BJ (cell line): ENCODE results near the gene NAA50. TPM values are rescaled to one million over a fixed set of nuclear protein-coding genes. Genes with fewer than 3 reads are reported as not detected.

Experiments used
- CTCF ChIA-PET: fragments of 350-600 bp; formaldehyde crosslinking; extraction: SDS; loops from one replicate; lab custom pipeline; 2021; ENCODE audit warnings: antibody characterized with exemption, inconsistent platforms; lab: Yijun Ruan, JAX
- POLR2A ChIA-PET: fragments of 300-600 bp; sonication (Branson Sonifier 250); formaldehyde crosslinking; extraction: SDS; loops from one replicate; lab custom pipeline; 2021; ENCODE audit warnings: antibody characterized with exemption; lab: Charles Lee
- DNase-seq: peaks from one replicate; pipeline ENCODE4 v3.0.0-alpha.2; 2011; ENCODE audit warnings: low read depth
- H3K27me3 ChIP-seq: 2 replicates; pipeline ENCODE4 v1.6.0; 2011; ENCODE audit warnings: low read length; ENCODE audit not compliant: control insufficient read depth, insufficient read depth
- H3K36me3 ChIP-seq: 2 replicates; pipeline ENCODE4 v1.5.1; 2011; ENCODE audit warnings: low read length; ENCODE audit not compliant: control insufficient read depth, insufficient read depth
- H3K4me3 ChIP-seq: 2 replicates; pipeline ENCODE4 v1.5.1; 2011; ENCODE audit warnings: low read depth, mild to moderate bottlenecking, control low read depth, low read length
- polyA plus RNA-seq: library from polyadenylated mRNA; depleted of rRNA; stranded (reverse); fragments of >200 nt; gene quantifications from 2 replicates; pipeline ENCODE4 v1.2.3, GENCODE V29; 2011; rRNA removed
- TF ChIP-seq, protein P1 (sequence below): IDR thresholded peaks from 2 replicates; pipeline ENCODE4 v1.5.1; 2011; ENCODE audit warnings: low read depth, mild to moderate bottlenecking, control low read depth, inconsistent platforms, low read length, moderate library complexity; ENCODE audit not compliant: insufficient read depth

NAA50 gene
- polyA plus RNA-seq, 1 experiment = 32.0 TPM

GRCh38 chr3:113668015-113668414 lies 78.0 kb downstream of the NAA50 start:
- CTCF ChIA-PET = interaction anchor here (0.9 to 1.5 kb wide), 4 partner anchors 9 to 77 kb away, joined by 3 to 6 read pairs (median 3); no protein-coding TSS in a partner anchor
- H3K4me3 ChIP-seq = no peak overlapping the region
- peaks cover 2% of the 10 kb centered on the region; the same call in 1 of the 2 replicates for H3K36me3 ChIP-seq
- no peak for DNase-seq
- TF ChIP-seq, protein P1, sequence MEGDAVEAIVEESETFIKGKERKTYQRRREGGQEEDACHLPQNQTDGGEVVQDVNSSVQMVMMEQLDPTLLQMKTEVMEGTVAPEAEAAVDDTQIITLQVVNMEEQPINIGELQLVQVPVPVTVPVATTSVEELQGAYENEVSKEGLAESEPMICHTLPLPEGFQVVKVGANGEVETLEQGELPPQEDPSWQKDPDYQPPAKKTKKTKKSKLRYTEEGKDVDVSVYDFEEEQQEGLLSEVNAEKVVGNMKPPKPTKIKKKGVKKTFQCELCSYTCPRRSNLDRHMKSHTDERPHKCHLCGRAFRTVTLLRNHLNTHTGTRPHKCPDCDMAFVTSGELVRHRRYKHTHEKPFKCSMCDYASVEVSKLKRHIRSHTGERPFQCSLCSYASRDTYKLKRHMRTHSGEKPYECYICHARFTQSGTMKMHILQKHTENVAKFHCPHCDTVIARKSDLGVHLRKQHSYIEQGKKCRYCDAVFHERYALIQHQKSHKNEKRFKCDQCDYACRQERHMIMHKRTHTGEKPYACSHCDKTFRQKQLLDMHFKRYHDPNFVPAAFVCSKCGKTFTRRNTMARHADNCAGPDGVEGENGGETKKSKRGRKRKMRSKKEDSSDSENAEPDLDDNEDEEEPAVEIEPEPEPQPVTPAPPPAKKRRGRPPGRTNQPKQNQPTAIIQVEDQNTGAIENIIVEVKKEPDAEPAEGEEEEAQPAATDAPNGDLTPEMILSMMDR = no peak
- no peaks in the 10 kb centered on the region for H3K27me3 ChIP-seq
- POLR2A ChIA-PET = no interaction called here

Other genes starting within 250 kb of the NAA50 start
- gene SPICE1, start 231.1 kb downstream of the NAA50 start, polyA plus RNA-seq = 3.0 and 4.4 TPM in 2 replicates
- not detected in 2 replicates for gene SIDT1, start 213.7 kb downstream of the NAA50 start, polyA plus RNA-seq
- 5.7 and 9.4 TPM in 2 replicates for gene USF3, start 49.6 kb downstream of the NAA50 start, polyA plus RNA-seq
- gene ATP6V1A, start 786 bp upstream of the NAA50 start, polyA plus RNA-seq = 14.5 and 29.7 TPM in 2 replicates
- 0.48 and 1.2 TPM in 2 replicates for gene GRAMD1C, start 92.5 kb upstream of the NAA50 start, polyA plus RNA-seq
- 2.1 and 2.5 TPM in 2 replicates for gene ZDHHC23, start 201.8 kb upstream of the NAA50 start, polyA plus RNA-seq